H1 (cell line): Measurements from ENCODE around the gene MYL2.

ENCODE experiments used
- CEBPB ChIP-seq: IDR thresholded peaks from 2 replicates; pipeline ENCODE4 v1.6.1; 2012; ENCODE audit warnings: low read depth, low read length
- POLR2A ChIP-seq, 2 experiments: IDR thresholded peaks; 1 replicate in 1 of 2; 2 replicates in 1 of 2; pipeline ENCODE4 v1.6.1; 2011; ENCODE audit warnings: low read depth in 2 of 2, low read length in 2 of 2, mild to moderate bottlenecking in 2 of 2; ENCODE audit errors: control extremely low read depth in 1 of 2
- RAD21 ChIP-seq, 2 experiments: IDR thresholded peaks in 1 of 2; conservative IDR thresholded peaks in 1 of 2; 2 replicates each; pipeline ENCODE4 v1.6.1; 2011; ENCODE audit warnings: low read depth in 2 of 2, low read length in 2 of 2, improper control_type of control experiment in 1 of 2, inconsistent platforms in 1 of 2, mild to moderate bottlenecking in 1 of 2, moderate library complexity in 1 of 2
- RBBP5 ChIP-seq: IDR thresholded peaks from 2 replicates; pipeline ENCODE4 v1.7.1; 2012; ENCODE audit warnings: low read depth, mild to moderate bottlenecking, inconsistent platforms, low read length, moderate library complexity, borderline replicate concordance
- RNF2 ChIP-seq: fragments of 200-900, 300-1000 bp; sonication (generic); IDR thresholded peaks from 2 replicates; pipeline ENCODE4 v1.7.1; 2016; ENCODE audit warnings: borderline replicate concordance, low read depth, mild to moderate bottlenecking, antibody characterized with exemption, low read length; ENCODE audit not compliant: poor library complexity, severe bottlenecking; ENCODE audit errors: missing control alignments
- SP2 ChIP-seq: IDR thresholded peaks from 2 replicates; pipeline ENCODE4 v1.6.1; 2012; ENCODE audit warnings: mild to moderate bottlenecking, low read length, inconsistent platforms
- SRF ChIP-seq: IDR thresholded peaks from 2 replicates; pipeline ENCODE4 v1.6.1; 2011; ENCODE audit warnings: mild to moderate bottlenecking, low read depth, low read length, moderate library complexity
- TBP ChIP-seq: IDR thresholded peaks from 2 replicates; pipeline ENCODE4 v1.6.1; 2011; ENCODE audit warnings: low read depth, low read length, improper control_type of control experiment
- YY1 ChIP-seq: IDR thresholded peaks from 2 replicates; pipeline ENCODE4 v1.6.1; 2011; ENCODE audit warnings: low read depth, mild to moderate bottlenecking, low read length
- TF ChIP-seq, protein P1 (sequence below), 3 experiments: IDR thresholded peaks; 1 replicate in 2 of 3; 2 replicates in 1 of 3; pipeline versions ENCODE4 v1.5.1 to v1.6.1; 2011; ENCODE audit warnings: low read length in 3 of 3, mild to moderate bottlenecking in 3 of 3, inconsistent platforms in 2 of 3, low read depth in 1 of 3, moderate library complexity in 1 of 3; ENCODE audit not compliant: insufficient read depth in 1 of 3; ENCODE audit errors: control extremely low read depth in 1 of 3
- TF ChIP-seq, protein P2 (sequence below): fragments of 300-600 bp; sonication (generic); IDR thresholded peaks from 2 replicates; pipeline ENCODE4 v1.7.1; 2012; ENCODE audit warnings: low read length, moderate library complexity, mild to moderate bottlenecking, inconsistent platforms; ENCODE audit not compliant: insufficient replicate concordance
- TF ChIP-seq, protein P3 (sequence below): IDR thresholded peaks from 2 replicates; pipeline ENCODE4 v1.6.1; 2011; ENCODE audit warnings: low read length, improper control_type of control experiment

DNA sequence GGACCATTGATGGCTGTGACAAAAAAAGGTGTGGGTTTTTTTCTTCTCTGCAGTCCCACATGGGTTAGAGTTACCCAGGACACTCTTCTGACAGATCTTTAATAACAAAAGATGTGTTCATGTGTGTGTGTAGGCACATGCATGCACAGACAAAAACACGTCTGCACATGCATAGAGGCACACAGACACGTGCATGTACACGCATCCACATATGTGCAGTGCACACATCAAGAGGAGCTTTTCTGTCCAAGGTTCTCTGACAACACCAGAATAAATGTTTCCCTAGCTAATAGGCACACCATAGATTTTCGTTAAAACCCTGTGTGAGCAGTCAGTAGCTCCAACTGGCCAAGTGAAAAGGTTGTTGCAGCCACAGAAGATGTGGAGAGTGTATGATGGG, 2.8 kb upstream of the MYL2 start:
- no peak for TF ChIP-seq RNF2
- no peak for TF ChIP-seq CEBPB
- no peak for TF ChIP-seq RBBP5
- no peak for TF ChIP-seq TBP
- TF ChIP-seq, protein P1, sequence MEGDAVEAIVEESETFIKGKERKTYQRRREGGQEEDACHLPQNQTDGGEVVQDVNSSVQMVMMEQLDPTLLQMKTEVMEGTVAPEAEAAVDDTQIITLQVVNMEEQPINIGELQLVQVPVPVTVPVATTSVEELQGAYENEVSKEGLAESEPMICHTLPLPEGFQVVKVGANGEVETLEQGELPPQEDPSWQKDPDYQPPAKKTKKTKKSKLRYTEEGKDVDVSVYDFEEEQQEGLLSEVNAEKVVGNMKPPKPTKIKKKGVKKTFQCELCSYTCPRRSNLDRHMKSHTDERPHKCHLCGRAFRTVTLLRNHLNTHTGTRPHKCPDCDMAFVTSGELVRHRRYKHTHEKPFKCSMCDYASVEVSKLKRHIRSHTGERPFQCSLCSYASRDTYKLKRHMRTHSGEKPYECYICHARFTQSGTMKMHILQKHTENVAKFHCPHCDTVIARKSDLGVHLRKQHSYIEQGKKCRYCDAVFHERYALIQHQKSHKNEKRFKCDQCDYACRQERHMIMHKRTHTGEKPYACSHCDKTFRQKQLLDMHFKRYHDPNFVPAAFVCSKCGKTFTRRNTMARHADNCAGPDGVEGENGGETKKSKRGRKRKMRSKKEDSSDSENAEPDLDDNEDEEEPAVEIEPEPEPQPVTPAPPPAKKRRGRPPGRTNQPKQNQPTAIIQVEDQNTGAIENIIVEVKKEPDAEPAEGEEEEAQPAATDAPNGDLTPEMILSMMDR (IDR thresholded peaks at IDR 0.05; ENCODE audit: control extremely low read depth in 1 of 3, insufficient read depth in 1 of 3, low read depth in 1 of 3, low read length in 3 of 3) = no peak
- no peak for TF ChIP-seq YY1
- TF ChIP-seq, protein P2, sequence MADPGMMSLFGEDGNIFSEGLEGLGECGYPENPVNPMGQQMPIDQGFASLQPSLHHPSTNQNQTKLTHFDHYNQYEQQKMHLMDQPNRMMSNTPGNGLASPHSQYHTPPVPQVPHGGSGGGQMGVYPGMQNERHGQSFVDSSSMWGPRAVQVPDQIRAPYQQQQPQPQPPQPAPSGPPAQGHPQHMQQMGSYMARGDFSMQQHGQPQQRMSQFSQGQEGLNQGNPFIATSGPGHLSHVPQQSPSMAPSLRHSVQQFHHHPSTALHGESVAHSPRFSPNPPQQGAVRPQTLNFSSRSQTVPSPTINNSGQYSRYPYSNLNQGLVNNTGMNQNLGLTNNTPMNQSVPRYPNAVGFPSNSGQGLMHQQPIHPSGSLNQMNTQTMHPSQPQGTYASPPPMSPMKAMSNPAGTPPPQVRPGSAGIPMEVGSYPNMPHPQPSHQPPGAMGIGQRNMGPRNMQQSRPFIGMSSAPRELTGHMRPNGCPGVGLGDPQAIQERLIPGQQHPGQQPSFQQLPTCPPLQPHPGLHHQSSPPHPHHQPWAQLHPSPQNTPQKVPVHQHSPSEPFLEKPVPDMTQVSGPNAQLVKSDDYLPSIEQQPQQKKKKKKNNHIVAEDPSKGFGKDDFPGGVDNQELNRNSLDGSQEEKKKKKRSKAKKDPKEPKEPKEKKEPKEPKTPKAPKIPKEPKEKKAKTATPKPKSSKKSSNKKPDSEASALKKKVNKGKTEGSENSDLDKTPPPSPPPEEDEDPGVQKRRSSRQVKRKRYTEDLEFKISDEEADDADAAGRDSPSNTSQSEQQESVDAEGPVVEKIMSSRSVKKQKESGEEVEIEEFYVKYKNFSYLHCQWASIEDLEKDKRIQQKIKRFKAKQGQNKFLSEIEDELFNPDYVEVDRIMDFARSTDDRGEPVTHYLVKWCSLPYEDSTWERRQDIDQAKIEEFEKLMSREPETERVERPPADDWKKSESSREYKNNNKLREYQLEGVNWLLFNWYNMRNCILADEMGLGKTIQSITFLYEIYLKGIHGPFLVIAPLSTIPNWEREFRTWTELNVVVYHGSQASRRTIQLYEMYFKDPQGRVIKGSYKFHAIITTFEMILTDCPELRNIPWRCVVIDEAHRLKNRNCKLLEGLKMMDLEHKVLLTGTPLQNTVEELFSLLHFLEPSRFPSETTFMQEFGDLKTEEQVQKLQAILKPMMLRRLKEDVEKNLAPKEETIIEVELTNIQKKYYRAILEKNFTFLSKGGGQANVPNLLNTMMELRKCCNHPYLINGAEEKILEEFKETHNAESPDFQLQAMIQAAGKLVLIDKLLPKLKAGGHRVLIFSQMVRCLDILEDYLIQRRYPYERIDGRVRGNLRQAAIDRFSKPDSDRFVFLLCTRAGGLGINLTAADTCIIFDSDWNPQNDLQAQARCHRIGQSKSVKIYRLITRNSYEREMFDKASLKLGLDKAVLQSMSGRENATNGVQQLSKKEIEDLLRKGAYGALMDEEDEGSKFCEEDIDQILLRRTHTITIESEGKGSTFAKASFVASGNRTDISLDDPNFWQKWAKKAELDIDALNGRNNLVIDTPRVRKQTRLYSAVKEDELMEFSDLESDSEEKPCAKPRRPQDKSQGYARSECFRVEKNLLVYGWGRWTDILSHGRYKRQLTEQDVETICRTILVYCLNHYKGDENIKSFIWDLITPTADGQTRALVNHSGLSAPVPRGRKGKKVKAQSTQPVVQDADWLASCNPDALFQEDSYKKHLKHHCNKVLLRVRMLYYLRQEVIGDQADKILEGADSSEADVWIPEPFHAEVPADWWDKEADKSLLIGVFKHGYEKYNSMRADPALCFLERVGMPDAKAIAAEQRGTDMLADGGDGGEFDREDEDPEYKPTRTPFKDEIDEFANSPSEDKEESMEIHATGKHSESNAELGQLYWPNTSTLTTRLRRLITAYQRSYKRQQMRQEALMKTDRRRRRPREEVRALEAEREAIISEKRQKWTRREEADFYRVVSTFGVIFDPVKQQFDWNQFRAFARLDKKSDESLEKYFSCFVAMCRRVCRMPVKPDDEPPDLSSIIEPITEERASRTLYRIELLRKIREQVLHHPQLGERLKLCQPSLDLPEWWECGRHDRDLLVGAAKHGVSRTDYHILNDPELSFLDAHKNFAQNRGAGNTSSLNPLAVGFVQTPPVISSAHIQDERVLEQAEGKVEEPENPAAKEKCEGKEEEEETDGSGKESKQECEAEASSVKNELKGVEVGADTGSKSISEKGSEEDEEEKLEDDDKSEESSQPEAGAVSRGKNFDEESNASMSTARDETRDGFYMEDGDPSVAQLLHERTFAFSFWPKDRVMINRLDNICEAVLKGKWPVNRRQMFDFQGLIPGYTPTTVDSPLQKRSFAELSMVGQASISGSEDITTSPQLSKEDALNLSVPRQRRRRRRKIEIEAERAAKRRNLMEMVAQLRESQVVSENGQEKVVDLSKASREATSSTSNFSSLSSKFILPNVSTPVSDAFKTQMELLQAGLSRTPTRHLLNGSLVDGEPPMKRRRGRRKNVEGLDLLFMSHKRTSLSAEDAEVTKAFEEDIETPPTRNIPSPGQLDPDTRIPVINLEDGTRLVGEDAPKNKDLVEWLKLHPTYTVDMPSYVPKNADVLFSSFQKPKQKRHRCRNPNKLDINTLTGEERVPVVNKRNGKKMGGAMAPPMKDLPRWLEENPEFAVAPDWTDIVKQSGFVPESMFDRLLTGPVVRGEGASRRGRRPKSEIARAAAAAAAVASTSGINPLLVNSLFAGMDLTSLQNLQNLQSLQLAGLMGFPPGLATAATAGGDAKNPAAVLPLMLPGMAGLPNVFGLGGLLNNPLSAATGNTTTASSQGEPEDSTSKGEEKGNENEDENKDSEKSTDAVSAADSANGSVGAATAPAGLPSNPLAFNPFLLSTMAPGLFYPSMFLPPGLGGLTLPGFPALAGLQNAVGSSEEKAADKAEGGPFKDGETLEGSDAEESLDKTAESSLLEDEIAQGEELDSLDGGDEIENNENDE = no peak
- TF ChIP-seq POLR2A (IDR thresholded peaks at IDR 0.05; ENCODE audit: control extremely low read depth in 1 of 2, low read depth in 2 of 2, low read length in 2 of 2) = no peak
- no peak for TF ChIP-seq SRF
- TF ChIP-seq SP2 = no peak
- no peak for TF ChIP-seq RAD21 (IDR thresholded peaks at IDR 0.05 in 1 of 2, conservative IDR thresholded peaks at IDR 0.05 in 1 of 2; ENCODE audit: low read depth in 2 of 2, low read length in 2 of 2)
- TF ChIP-seq, protein P3, sequence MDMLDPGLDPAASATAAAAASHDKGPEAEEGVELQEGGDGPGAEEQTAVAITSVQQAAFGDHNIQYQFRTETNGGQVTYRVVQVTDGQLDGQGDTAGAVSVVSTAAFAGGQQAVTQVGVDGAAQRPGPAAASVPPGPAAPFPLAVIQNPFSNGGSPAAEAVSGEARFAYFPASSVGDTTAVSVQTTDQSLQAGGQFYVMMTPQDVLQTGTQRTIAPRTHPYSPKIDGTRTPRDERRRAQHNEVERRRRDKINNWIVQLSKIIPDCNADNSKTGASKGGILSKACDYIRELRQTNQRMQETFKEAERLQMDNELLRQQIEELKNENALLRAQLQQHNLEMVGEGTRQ = no peak
